Thyroid gland (tissue), 4 donors: ENCODE results near the gene APCDD1L.

Experiments used
- POLR2A ChIP-seq, 2 donors: fragments of 450-650 bp; IDR thresholded peaks; one replicate each; pipeline ENCODE4 v1.6.1; 2017; ENCODE audit warnings: antibody characterized with exemption in 2 of 2, mild to moderate bottlenecking in 2 of 2, moderate library complexity in 1 of 2
- TF ChIP-seq, protein P1 (sequence below), 6 experiments: fragments of 200-600 bp in 3 of 6; fragments of 450-650 bp in 3 of 6; sonication (generic) in 3 of 6; IDR thresholded peaks; one replicate each; pipeline ENCODE4 v1.5.1; 2016 to 2019; ENCODE audit warnings: antibody characterized with exemption in 6 of 6, mild to moderate bottlenecking in 2 of 6, inconsistent platforms in 1 of 6, moderate library complexity in 1 of 6

DNA sequence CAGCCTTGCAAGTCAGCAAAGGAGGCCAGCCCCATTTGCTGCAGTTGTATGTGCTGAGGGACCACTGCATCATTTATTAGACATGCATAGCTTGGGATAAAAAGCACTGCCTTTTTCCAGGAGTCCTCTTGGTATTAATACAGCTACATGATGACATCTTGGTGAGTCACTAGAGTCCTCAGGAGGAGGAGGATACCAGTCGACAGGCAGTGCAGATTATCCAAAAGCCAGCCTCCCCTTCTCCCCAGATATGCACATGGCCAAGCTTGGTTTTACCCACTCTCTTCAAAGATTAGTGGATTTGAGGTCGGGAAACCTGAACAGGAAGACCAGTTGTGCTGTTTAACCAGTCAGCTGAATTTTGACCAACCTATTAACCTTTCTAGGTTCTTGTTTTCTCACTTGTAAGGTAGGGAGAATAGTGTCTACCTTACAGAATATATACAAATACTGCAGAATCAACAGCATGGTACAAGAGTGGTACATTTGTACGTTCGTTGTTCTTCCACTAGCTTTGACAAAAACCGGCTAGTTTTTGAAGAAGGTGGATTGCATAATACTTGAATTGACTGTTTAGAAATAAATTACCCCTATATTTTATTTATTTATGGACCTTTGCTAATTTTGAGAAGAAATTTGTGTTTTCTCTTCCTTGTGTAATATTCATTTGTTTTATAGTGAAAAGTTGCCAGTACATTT is 94.3 kb downstream of the APCDD1L start:
- TF ChIP-seq, protein P1, sequence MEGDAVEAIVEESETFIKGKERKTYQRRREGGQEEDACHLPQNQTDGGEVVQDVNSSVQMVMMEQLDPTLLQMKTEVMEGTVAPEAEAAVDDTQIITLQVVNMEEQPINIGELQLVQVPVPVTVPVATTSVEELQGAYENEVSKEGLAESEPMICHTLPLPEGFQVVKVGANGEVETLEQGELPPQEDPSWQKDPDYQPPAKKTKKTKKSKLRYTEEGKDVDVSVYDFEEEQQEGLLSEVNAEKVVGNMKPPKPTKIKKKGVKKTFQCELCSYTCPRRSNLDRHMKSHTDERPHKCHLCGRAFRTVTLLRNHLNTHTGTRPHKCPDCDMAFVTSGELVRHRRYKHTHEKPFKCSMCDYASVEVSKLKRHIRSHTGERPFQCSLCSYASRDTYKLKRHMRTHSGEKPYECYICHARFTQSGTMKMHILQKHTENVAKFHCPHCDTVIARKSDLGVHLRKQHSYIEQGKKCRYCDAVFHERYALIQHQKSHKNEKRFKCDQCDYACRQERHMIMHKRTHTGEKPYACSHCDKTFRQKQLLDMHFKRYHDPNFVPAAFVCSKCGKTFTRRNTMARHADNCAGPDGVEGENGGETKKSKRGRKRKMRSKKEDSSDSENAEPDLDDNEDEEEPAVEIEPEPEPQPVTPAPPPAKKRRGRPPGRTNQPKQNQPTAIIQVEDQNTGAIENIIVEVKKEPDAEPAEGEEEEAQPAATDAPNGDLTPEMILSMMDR (IDR thresholded peaks at IDR 0.05): no peak
- no peak for TF ChIP-seq POLR2A (IDR thresholded peaks at IDR 0.05)
